HFFc6 (cell line): ENCODE results near the gene RMI1. TPM values are rescaled to one million over a fixed set of nuclear protein-coding genes. Genes with fewer than 3 reads are reported as not detected.

Experiments used
- DNase-seq: peaks from one replicate; pipeline ENCODE4 v3.0.0-alpha.2; 2018
- H3K27ac Mint-ChIP-seq: 2 replicates; pipeline ENCODE4 v1.8.0; 2020; ENCODE audit warnings: mild to moderate bottlenecking, mixed read lengths
- H3K27me3 Mint-ChIP-seq: 2 replicates; pipeline ENCODE4 v1.8.0; 2021; ENCODE audit warnings: mild to moderate bottlenecking, moderate library complexity, mixed read lengths; ENCODE audit not compliant: insufficient read depth
- H3K36me3 Mint-ChIP-seq: 2 replicates; pipeline ENCODE4 v1.8.0; 2021; ENCODE audit warnings: low read depth, mixed read lengths
- H3K4me1 Mint-ChIP-seq: 2 replicates; pipeline ENCODE4 v1.8.0; 2020; ENCODE audit warnings: low read depth, mixed read lengths
- H3K4me3 Mint-ChIP-seq: 2 replicates; pipeline ENCODE4 v1.8.0; 2020; ENCODE audit warnings: mild to moderate bottlenecking, moderate library complexity, mixed read lengths
- H3K9me3 Mint-ChIP-seq: 2 replicates; pipeline ENCODE4 v1.8.0; 2020; ENCODE audit warnings: mild to moderate bottlenecking, mixed read lengths
- CTCF ChIP-seq: fragments of 200-600 bp; sonication (generic); IDR thresholded peaks from 2 replicates; pipeline ENCODE4 v1.5.0; 2021; ENCODE audit warnings: antibody characterized with exemption, mild to moderate bottlenecking
- total RNA-seq, 6 experiments: library from RNA; stranded (reverse); fragmentation: NEBNext Ultra II Directional; extraction: Animal tissue kit (Norgen Biotek cat#: 25700); gene quantifications; 2 replicates in 1 of 6; 3 replicates in 5 of 6; pipeline ENCODE4 v1.2.3, GENCODE V29; 2021

RMI1 gene
- total RNA-seq, 6 experiments from 2014 or later: 8.2 to 13.4 (median 12.2) TPM

GRCh38 chr9:83969602-83970001 is 11.0 kb upstream of the RMI1 start:
- Mint-ChIP-seq H3K27ac (peak overlapping the region; percentile 61; the same call in 1 of the 2 replicates), H3K4me1 (peaks cover 56% of the 10 kb centered on the region)

GRCh38 chr9:83971485-83971884 is 9.1 kb upstream of the RMI1 start:
- Mint-ChIP-seq H3K9me3 (no peaks in the 10 kb centered on the region), H3K4me3 (no peak overlapping the region), H3K4me1 (peaks cover 75% of the 10 kb centered on the region), H3K27me3 (peaks cover 5% of the 10 kb centered on the region), H3K36me3 (peaks cover 78% of the 10 kb centered on the region), H3K27ac (0 out of 2 replicates have a peak overlapping the region, but pooled peaks have one; percentile 38)
- no peak for TF ChIP-seq CTCF
- no peak for DNase-seq

More at GRCh38 chr9:83969602-83970001, 11.0 kb upstream of the RMI1 start:
- no peak overlapping the region for H3K4me3 Mint-ChIP-seq
- peaks cover 3% of the 10 kb centered on the region for H3K27me3 Mint-ChIP-seq
- DNase-seq: no peak
- H3K36me3 Mint-ChIP-seq: peaks cover 61% of the 10 kb centered on the region
- no peaks in the 10 kb centered on the region for H3K9me3 Mint-ChIP-seq
- no peak for TF ChIP-seq CTCF

GRCh38 chr9:83972286-83972685 is 8.3 kb upstream of the RMI1 start:
- Mint-ChIP-seq H3K27me3 (peaks cover 5% of the 10 kb centered on the region), H3K4me1 (peaks cover 78% of the 10 kb centered on the region), H3K36me3 (peaks cover 80% of the 10 kb centered on the region), H3K27ac (peak overlapping the region; percentile 38; the same call in 1 of the 2 replicates), H3K9me3 (no peaks in the 10 kb centered on the region), H3K4me3 (no peak overlapping the region)
- TF ChIP-seq CTCF: no peak
- no peak for DNase-seq

- Mint-ChIP-seq H3K27me3 (peaks cover 18% of the 10 kb centered on the region), H3K9me3 (no peaks in the 10 kb centered on the region), H3K36me3 (peaks cover 81% of the 10 kb centered on the region), H3K4me1 (peaks cover 65% of the 10 kb centered on the region), H3K4me3 (peak overlapping the region; percentile 98; the same call in 1 of the 2 replicates), H3K27ac (peak overlapping the region; percentile 55)
- no peak for DNase-seq
- no peak for TF ChIP-seq CTCF
These were observed 5.3 kb upstream of the RMI1 start for GRCh38 chr9:83975300-83975699.

- no peak for TF ChIP-seq CTCF
- peak overlapping the region; percentile 98 for H3K4me3 Mint-ChIP-seq
- H3K27me3 Mint-ChIP-seq: peaks cover 21% of the 10 kb centered on the region
- H3K36me3 Mint-ChIP-seq: peaks cover 70% of the 10 kb centered on the region
- no peak for DNase-seq
- peaks cover 54% of the 10 kb centered on the region for H3K4me1 Mint-ChIP-seq
- H3K9me3 Mint-ChIP-seq: no peaks in the 10 kb centered on the region
- H3K27ac Mint-ChIP-seq: peak overlapping the region; percentile 55
These were observed 4.2 kb upstream of the RMI1 start for GRCh38 chr9:83976372-83976771.

- Mint-ChIP-seq H3K4me1 (peaks cover 54% of the 10 kb centered on the region), H3K4me3 (peak overlapping the region; percentile 98), H3K27me3 (peaks cover 21% of the 10 kb centered on the region), H3K36me3 (peaks cover 62% of the 10 kb centered on the region), H3K9me3 (no peaks in the 10 kb centered on the region), H3K27ac (no peak overlapping the region)
- no peak for DNase-seq
- TF ChIP-seq CTCF: no peak; the same call in 1 of the 2 replicates
These were observed 3.4 kb upstream of the RMI1 start for GRCh38 chr9:83977196-83977595.
